Skin of body (tissue), 2 donors: Measurements from ENCODE around the gene ATP10B. TPM values are rescaled to one million over a fixed set of nuclear protein-coding genes. Genes with fewer than 3 reads are reported as not detected.

Experiments
- DNase-seq: peaks from one replicate; lab custom pipeline; 2025; lab: John Stamatoyannopoulos, UW
- total RNA-seq: library from RNA; depleted of rRNA; stranded (reverse); fragments of >200 nt; gene quantifications from one replicate; pipeline ENCODE4 v1.2.3, GENCODE V29; 2014

ATP10B gene
- total RNA-seq, 1 donor from 2014 or later, result 8.2 TPM

DNA sequence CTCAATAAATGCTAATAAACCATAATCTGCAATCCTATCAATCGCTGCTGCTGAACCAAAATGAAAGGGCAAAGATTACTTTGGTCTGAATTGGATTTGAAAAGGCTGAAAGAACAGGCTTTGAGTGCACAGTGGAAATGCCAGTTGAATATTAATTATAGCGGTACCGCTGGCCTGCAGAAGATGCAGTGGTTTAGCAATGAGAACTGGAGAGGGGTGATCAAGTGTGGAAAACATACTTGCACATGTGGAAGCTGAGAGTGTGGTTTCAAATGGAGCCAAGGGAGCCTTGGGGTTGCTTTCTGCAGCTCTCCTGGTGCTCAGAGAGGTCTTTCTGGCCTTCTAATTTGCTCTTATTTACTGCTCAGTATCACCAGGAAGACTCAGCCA is 296.4 kb downstream of the ATP10B start:
- no peak for DNase-seq

GRCh38 chr5:160550075-160550474 is 301.9 kb downstream of the ATP10B start:
- DNase-seq, result no peak

- DNase-seq, result no peak
Observed at GRCh38 chr5:160548949-160549645, 302.9 kb downstream of the ATP10B start.

- no peak for DNase-seq
Observed at GRCh38 chr5:160547872-160548271, 304.1 kb downstream of the ATP10B start.

DNA sequence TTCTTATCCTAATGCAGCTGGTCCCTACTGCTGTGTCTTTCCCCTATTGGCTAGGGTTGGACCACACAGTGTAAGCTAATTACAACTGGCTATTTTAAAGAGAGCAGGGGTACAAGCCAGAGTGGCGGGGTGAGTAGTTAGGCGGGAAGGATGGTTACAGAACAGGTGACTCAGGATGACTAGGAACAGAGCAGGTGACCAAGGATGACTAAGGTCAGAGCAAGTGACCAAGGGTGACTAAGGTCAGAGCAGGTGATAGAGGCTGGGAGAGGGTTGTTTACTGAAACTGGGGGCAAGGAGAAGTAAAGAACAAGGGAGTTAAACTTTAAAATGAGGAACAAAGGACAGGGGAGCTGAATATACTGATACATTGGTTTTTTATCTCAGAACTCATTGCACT is 304.9 kb downstream of the ATP10B start:
- no peak for DNase-seq

- no peak for DNase-seq
Observed at GRCh38 chr5:160545832-160546231, 306.2 kb downstream of the ATP10B start.

- no peak for DNase-seq
Observed at GRCh38 chr5:160543395-160543794, 308.6 kb downstream of the ATP10B start.

- no peak for DNase-seq
Observed at GRCh38 chr5:160542840-160543239, 309.2 kb downstream of the ATP10B start.

- no peak for DNase-seq
Observed at GRCh38 chr5:160542281-160542680, 309.7 kb downstream of the ATP10B start.

DNA sequence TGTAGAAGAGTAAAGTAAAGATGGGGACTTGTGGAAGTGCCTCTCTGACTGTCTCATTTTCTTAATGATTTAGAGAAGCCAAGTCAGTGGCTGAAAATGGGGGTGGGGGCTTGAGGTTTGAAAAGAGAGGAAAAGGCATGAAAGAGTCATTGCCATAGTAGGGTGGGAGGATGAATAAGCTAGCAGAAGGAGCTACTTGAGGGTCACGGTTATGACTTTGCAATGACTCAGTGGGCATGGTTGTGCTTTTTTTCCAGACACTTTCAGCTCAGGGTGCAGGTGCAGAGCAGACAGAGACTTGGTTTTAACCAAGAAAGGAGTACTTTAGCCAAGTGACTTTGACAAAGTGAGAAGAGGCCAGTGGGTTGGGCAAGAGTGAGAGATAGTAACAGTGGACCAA is 312.6 kb downstream of the ATP10B start:
- DNase-seq, result no peak

DNA sequence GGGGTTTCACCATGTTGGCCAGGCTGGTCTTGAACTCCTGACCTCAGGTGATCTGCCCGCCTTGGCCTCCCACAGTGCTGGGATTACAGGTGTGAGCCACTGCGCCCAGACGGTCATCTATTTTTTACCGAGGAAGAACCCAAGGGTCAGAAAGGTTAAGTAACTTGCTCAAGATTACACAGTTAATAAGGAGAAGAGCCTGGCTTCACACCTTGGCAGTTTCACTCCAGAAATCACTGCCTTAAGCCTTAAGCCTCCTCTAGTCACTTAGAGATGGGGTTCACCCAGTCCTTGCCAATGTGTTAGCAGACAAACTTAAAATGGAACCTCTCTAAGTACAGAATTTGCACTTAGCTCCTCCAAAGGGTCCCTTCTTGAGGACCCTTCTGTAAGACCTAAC is 314.1 kb downstream of the ATP10B start:
- no peak for DNase-seq

DNA sequence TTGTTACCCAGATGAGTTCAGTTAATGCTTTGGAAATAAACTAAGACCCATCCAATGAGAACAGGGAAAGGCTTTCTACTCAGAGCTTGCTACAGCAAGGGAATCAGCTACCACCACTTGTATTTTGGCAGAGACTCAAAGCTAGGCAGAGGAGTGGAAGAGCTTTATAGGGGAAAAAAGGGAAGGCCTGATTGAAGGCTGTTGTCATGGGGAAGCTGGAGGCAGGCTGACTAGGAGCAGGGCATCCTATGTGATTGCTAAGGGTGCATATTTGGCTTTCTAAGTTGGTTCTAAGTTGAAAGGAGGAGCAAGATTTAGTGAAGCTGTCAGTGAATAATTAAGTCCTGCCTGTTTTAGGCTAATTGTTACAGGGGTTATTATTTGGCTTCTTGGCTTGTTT is 314.9 kb downstream of the ATP10B start:
- DNase-seq, result no peak

DNA sequence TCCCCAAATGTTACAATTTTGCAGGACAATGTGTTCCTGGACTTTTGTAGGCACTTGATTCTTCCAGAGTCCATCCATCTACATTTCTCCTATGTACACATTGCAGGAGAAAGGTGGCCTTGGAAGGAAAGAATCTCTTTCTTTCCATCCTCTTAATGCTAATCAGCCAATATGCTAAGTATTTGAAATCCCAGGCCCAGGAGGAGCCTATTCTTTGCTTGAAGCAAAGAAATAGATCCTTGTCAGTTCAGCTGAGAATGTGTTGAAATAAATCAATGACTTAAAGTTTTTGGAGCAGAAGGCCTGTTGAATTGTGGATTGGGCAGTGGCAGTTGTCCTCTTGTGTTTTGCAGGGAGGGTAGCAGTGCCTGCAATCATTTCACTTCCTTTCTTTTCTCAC is 317.1 kb downstream of the ATP10B start:
- no peak for DNase-seq

DNA sequence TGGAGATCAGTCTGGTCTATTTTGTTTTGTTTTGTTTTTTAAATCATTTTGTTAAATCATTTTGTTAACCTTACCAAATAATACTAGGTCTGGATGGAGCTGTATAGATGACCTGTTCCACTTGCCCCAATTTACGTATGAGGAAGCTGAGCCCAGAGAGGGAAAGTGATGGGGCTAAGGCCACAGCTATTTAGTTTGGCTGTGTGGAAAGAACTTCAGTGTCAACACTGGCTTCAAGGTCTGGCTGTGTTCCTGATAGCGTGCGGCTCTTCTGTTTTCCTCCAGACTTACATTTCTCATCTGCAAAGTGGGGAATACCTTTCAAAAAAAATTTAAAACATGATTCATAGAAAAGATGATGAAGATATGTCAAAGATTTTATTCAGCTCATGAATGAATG is 317.9 kb downstream of the ATP10B start:
- DNase-seq, result no peak

- DNase-seq, result no peak
Observed at GRCh38 chr5:160525471-160526261, 326.3 kb downstream of the ATP10B start.

GRCh38 chr5:160524827-160525226 is 327.2 kb downstream of the ATP10B start:
- no peak for DNase-seq

DNA sequence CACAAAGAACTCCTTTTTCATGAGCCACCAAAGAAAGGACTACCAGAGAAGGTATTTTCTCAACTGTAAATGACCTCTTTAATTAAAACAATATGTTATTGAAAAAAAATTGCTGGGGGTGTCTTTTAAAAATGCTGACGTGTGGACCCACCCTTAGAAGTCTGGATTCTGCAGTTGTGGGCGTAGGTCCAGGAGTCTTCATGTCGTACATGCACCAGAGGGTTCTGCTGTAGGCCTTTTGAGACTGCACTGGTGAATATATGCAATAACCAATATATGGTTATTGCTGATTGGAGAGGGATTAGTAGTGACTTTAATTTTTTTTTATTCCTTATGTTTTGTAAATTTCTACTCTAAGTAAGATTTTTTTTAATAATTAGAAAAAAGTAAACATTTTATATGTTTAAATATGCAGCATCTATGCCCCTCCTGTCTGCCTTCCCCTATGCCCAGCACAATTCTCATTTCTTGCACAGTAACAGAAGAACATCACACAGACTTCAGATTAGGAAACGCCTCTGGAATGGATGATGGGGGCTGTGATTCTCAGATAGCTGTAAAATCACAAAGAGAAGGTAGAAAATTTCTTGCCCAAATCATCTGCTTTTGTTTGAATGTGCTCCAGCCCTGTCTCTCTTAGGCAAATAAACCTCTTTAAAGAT is 328.4 kb downstream of the ATP10B start:
- DNase-seq, result no peak

DNA sequence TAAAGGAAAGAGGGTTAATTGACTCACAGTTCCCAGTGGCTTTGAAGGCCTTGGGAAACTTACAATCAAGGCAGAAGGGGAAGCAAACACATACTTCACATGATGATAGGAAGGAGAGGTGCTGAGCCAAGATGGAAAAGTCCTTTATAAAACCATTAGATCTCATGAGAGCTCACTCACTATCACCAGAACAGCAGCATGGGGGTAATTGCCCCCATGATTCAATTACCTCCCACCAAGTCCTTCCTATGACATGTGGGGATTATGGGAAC is 330.7 kb downstream of the ATP10B start:
- no peak for DNase-seq

DNA sequence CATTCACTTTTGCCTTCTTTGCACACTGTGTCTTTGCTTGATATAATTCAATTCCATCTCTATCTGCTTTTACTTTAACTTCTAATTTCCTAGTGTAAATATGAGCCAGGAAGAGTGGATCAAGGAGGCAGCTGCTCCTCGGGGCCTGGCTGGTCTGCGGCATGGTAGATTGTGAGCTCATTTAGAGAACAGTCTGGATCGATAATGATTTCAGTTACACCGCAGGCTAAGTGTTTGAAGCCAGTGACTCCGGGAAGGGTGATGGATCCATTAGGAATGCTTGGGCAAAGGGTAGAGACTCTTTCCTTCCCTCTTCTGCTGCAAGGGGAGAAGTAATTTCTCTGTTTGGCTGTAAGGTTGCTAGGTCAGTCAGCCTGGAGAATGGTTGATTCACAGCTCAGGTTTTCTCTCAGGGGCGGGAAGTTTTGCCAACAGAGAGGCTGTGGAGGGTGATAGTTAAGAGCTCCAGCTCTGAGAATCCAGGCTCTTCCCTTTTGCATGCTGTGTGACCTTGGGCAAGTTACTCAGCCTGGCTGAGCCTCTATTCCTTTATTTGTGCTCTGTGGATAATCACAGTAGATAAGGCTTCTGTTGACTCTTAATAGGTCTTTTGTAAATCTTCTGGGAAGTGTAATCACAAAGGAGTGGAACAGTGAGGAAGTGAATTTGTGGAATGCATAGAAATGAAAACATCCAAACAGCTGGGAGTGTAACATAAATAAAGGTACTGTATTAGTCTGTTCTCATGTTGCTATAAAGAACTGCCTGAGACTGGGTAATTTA is 331.2 kb downstream of the ATP10B start:
- DNase-seq, result no peak

DNA sequence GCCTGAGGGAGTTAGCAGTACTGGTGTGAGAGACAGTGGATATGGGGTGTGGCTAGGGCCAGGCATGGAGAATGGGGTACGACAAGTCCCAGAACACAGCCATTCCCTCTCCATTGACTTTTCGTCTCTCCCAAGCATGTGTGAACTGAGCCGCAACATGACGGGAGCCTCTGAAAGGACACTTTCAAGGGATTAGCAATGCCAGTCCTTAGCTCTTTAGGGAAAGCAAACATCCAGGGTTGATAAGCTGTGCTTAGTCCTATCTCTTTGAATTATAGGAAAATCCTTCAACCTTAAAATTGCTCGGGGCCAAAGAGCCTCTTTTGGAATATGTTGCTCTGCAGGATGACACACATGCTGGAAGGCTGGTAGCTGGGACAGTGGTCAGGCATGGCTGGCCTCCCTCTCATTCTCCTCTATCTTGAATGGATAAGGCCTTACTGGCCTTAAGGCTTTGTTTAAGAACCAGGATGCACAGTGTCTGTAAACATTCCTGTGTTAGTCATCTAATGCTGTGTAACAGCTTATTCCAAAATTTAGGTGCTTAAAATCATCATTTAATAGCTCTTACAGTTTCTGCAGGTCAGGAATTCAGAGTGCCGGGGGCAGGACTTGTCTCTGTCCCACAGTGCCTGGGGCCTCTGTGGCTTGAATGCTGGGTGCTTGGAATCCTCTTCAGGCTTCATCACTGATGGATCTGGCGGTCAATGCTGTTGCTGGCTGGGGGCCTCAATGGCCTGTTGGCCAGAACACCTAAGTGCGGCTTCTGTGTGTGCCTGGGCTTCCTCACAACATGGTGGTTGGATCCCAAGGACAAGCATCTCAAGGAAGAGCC is 335.1 kb downstream of the ATP10B start:
- no peak for DNase-seq

GRCh38 chr5:160514866-160515265 is 337.1 kb downstream of the ATP10B start:
- DNase-seq, result no peak
